HepG2 (cell line): Measurements from ENCODE around the gene CHST4. TPM values are rescaled to one million over a fixed set of nuclear protein-coding genes. Genes with fewer than 3 reads are reported as not detected.

Source experiments
- KAT8 ChIP-seq: IDR thresholded peaks from 2 replicates; pipeline ENCODE4 v1.6.1; 2016; ENCODE audit warnings: missing genetic modification reagents, missing compliant biosample characterization
- SNAPC2 ChIP-seq: sonication (generic); formaldehyde crosslinking; IDR thresholded peaks from 2 replicates; pipeline ENCODE4 v1.8.1; 2022; ENCODE audit warnings: mild to moderate bottlenecking, missing genetic modification reagents
- XRCC5 ChIP-seq: fragments of 200-400 bp; formaldehyde crosslinking; optimal IDR thresholded peaks from 2 replicates; pipeline ENCODE3; 2017; ENCODE audit warnings: mild to moderate bottlenecking, low read length
- YEATS4 ChIP-seq: sonication (generic); formaldehyde crosslinking; IDR thresholded peaks from 2 replicates; pipeline ENCODE4 v1.4.0; 2020; ENCODE audit warnings: missing genetic modification reagents, borderline replicate concordance
- ZFYVE20 ChIP-seq: sonication (generic); formaldehyde crosslinking; IDR thresholded peaks from 2 replicates; pipeline ENCODE4 v1.8.0; 2023; ENCODE audit warnings: low read depth, mild to moderate bottlenecking, moderate library complexity, missing genetic modification reagents, borderline replicate concordance
- ZNF180 ChIP-seq: sonication (generic); formaldehyde crosslinking; IDR thresholded peaks from 2 replicates; pipeline ENCODE4 v1.4.0; 2020; ENCODE audit warnings: low read depth, missing genetic modification reagents, borderline replicate concordance
- ZNF326 ChIP-seq: sonication (generic); formaldehyde crosslinking; IDR thresholded peaks from 2 replicates; pipeline ENCODE4 v1.4.0; 2020; ENCODE audit warnings: missing genetic modification reagents, borderline replicate concordance
- ZSCAN30 ChIP-seq: sonication (generic); formaldehyde crosslinking; IDR thresholded peaks from 2 replicates; pipeline ENCODE4 v1.5.0; 2020; ENCODE audit warnings: mild to moderate bottlenecking, missing genetic modification reagents
- polyA plus RNA-seq, 8 experiments: library from polyadenylated mRNA; depleted of rRNA in 3 of 8; stranded (reverse) in 7 of 8; unstranded in 1 of 8; fragments of >200 nt; fragmentation: Illumina TruSeq in 4 of 8; extraction: Trizol in 4 of 8; gene quantifications; 2 replicates each; pipeline versions ENCODE4 v1.2.1 to v1.2.3, GENCODE V29; 2011 to 2016; ENCODE audit warnings: low read depth in 4 of 8, missing spikeins in 1 of 8, mixed read lengths in 1 of 8; ENCODE audit not compliant: insufficient read depth in 1 of 8
- total RNA-seq, 5 experiments: library from RNA; depleted of rRNA; stranded (reverse); fragments of >200 nt; fragmentation: Illumina TruSeq; extraction: Trizol; gene quantifications; 2 replicates each; pipeline ENCODE4 v1.2.3, GENCODE V29; 2016; ENCODE audit warnings: low read depth in 1 of 5
- TF ChIP-seq, protein P1 (sequence below): sonication (generic); formaldehyde crosslinking; IDR thresholded peaks from 2 replicates; pipeline ENCODE4 v1.4.0; 2020; ENCODE audit warnings: mild to moderate bottlenecking, low read depth, missing genetic modification reagents
- TF ChIP-seq, protein P2 (sequence below): sonication (generic); formaldehyde crosslinking; IDR thresholded peaks from 2 replicates; pipeline ENCODE4 v1.8.0; 2022; ENCODE audit warnings: mild to moderate bottlenecking, missing genetic modification reagents; ENCODE audit not compliant: insufficient replicate concordance
- TF ChIP-seq, protein P3 (sequence below): sonication (generic); formaldehyde crosslinking; IDR thresholded peaks from 2 replicates; pipeline ENCODE4 v1.8.1; 2022; ENCODE audit warnings: low read depth, mild to moderate bottlenecking, missing genetic modification reagents
- TF ChIP-seq, protein P4 (sequence below): sonication (generic); formaldehyde crosslinking; IDR thresholded peaks from 2 replicates; pipeline ENCODE4 v1.8.0; 2022; ENCODE audit warnings: mild to moderate bottlenecking, missing genetic modification reagents, moderate library complexity
- TF ChIP-seq, protein P5 (sequence below): sonication (generic); formaldehyde crosslinking; IDR thresholded peaks from one replicate; pipeline ENCODE4 v1.5.1; 2020; ENCODE audit warnings: mild to moderate bottlenecking, missing genetic modification reagents; ENCODE audit errors: not compliant biosample characterization
- TF ChIP-seq, protein P6 (sequence below): sonication (generic); formaldehyde crosslinking; IDR thresholded peaks from 2 replicates; pipeline ENCODE4 v1.8.1; 2023; ENCODE audit warnings: missing genetic modification reagents, mild to moderate bottlenecking, borderline replicate concordance

Gene CHST4
- total and polyA plus RNA-seq, 2 of the 13 experiments (the other 11 are each of a cell fraction or from before 2014, with no cell fraction given) = not detected

DNA sequence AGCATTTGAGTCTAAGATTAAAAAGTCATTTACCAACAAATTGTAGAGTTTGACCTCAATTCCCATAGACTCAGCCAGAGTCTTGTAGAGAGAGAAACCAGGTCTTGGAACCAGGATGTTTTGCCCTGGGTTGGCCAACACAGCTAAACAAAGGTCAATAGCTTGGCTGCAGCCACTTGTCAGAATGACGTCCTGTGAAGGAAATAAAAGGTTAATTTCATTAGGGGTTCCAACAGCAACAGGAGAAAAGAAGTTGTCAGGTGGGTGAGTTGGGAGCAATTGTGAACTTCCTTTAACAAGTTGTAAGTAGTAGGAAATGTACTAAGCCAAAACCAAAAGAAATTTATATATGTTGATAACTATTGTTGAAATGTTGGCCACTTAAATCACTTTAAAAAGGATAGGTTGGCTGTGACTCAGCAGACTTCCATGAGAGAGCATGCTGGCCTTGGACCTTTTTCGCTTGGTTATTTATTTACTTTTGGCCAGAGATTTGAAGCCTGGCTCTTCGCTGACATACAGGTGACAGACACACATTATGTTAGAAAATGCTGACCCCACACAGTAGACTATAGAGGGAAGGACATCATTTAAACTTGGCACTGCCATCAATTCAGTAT, 46.4 kb downstream of the CHST4 start (continued):
- TF ChIP-seq, protein P1, sequence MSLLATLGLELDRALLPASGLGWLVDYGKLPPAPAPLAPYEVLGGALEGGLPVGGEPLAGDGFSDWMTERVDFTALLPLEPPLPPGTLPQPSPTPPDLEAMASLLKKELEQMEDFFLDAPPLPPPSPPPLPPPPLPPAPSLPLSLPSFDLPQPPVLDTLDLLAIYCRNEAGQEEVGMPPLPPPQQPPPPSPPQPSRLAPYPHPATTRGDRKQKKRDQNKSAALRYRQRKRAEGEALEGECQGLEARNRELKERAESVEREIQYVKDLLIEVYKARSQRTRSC (CRISPR knock-in tag) = 0 out of 2 replicates have a peak, but pooled peaks have one; percentile 7
- TF ChIP-seq, protein P2, sequence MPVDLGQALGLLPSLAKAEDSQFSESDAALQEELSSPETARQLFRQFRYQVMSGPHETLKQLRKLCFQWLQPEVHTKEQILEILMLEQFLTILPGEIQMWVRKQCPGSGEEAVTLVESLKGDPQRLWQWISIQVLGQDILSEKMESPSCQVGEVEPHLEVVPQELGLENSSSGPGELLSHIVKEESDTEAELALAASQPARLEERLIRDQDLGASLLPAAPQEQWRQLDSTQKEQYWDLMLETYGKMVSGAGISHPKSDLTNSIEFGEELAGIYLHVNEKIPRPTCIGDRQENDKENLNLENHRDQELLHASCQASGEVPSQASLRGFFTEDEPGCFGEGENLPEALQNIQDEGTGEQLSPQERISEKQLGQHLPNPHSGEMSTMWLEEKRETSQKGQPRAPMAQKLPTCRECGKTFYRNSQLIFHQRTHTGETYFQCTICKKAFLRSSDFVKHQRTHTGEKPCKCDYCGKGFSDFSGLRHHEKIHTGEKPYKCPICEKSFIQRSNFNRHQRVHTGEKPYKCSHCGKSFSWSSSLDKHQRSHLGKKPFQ = no peak
- TF ChIP-seq, protein P3, sequence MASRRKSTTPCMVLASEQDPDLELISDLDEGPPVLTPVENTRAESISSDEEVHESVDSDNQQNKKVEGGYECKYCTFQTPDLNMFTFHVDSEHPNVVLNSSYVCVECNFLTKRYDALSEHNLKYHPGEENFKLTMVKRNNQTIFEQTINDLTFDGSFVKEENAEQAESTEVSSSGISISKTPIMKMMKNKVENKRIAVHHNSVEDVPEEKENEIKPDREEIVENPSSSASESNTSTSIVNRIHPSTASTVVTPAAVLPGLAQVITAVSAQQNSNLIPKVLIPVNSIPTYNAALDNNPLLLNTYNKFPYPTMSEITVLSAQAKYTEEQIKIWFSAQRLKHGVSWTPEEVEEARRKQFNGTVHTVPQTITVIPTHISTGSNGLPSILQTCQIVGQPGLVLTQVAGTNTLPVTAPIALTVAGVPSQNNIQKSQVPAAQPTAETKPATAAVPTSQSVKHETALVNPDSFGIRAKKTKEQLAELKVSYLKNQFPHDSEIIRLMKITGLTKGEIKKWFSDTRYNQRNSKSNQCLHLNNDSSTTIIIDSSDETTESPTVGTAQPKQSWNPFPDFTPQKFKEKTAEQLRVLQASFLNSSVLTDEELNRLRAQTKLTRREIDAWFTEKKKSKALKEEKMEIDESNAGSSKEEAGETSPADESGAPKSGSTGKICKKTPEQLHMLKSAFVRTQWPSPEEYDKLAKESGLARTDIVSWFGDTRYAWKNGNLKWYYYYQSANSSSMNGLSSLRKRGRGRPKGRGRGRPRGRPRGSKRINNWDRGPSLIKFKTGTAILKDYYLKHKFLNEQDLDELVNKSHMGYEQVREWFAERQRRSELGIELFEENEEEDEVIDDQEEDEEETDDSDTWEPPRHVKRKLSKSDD (CRISPR knock-in tag) = no peak
- TF ChIP-seq ZNF326 (CRISPR knock-in tag) (no peak), SNAPC2 (CRISPR knock-in tag) (peak; percentile 88; the same call in 1 of the 2 replicates), ZFYVE20 (CRISPR knock-in tag) (no peak), ZNF180 (CRISPR knock-in tag) (no peak), ZSCAN30 (CRISPR knock-in tag) (no peak), XRCC5 (no peak), KAT8 (CRISPR knock-in tag) (peak; percentile 36), YEATS4 (peak; percentile 43; the same call in 1 of the 2 replicates)
- TF ChIP-seq, protein P4, sequence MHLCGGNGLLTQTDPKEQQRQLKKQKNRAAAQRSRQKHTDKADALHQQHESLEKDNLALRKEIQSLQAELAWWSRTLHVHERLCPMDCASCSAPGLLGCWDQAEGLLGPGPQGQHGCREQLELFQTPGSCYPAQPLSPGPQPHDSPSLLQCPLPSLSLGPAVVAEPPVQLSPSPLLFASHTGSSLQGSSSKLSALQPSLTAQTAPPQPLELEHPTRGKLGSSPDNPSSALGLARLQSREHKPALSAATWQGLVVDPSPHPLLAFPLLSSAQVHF (CRISPR knock-in tag) = no peak
- TF ChIP-seq, protein P5, sequence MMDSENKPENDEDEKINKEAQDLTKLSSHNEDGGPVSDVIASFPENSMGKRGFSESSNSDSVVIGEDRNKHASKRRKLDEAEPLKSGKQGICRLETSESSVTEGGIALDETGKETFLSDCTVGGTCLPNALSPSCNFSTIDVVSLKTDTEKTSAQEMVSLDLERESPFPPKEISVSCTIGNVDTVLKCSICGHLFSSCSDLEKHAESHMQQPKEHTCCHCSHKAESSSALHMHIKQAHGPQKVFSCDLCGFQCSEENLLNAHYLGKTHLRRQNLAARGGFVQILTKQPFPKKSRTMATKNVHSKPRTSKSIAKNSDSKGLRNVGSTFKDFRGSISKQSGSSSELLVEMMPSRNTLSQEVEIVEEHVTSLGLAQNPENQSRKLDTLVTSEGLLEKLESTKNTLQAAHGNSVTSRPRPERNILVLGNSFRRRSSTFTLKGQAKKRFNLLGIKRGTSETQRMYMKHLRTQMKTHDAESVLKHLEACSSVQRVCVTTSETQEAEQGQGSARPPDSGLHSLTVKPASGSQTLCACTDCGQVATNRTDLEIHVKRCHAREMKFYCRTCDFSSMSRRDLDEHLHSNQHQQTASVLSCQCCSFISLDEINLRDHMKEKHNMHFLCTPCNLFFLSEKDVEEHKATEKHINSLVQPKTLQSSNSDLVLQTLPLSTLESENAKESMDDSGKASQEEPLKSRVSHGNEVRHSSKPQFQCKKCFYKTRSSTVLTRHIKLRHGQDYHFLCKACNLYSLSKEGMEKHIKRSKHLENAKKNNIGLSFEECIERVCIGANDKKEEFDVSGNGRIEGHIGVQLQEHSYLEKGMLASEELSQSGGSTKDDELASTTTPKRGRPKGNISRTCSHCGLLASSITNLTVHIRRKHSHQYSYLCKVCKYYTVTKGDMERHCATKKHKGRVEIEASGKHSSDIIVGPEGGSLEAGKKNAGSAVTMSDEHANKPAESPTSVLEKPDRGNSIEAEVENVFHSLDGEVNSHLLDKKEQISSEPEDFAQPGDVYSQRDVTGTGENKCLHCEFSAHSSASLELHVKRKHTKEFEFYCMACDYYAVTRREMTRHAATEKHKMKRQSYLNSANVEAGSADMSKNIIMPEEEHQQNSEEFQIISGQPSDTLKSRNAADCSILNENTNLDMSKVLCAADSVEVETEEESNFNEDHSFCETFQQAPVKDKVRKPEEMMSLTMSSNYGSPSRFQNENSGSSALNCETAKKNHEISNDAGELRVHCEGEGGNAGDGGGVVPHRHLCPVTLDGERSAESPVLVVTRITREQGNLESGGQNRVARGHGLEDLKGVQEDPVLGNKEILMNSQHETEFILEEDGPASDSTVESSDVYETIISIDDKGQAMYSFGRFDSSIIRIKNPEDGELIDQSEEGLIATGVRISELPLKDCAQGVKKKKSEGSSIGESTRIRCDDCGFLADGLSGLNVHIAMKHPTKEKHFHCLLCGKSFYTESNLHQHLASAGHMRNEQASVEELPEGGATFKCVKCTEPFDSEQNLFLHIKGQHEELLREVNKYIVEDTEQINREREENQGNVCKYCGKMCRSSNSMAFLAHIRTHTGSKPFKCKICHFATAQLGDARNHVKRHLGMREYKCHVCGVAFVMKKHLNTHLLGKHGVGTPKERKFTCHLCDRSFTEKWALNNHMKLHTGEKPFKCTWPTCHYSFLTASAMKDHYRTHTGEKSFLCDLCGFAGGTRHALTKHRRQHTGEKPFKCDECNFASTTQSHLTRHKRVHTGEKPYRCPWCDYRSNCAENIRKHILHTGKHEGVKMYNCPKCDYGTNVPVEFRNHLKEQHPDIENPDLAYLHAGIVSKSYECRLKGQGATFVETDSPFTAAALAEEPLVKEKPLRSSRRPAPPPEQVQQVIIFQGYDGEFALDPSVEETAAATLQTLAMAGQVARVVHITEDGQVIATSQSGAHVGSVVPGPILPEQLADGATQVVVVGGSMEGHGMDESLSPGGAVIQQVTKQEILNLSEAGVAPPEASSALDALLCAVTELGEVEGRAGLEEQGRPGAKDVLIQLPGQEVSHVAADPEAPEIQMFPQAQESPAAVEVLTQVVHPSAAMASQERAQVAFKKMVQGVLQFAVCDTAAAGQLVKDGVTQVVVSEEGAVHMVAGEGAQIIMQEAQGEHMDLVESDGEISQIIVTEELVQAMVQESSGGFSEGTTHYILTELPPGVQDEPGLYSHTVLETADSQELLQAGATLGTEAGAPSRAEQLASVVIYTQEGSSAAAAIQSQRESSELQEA (CRISPR knock-in tag) = no peak
- TF ChIP-seq, protein P6, sequence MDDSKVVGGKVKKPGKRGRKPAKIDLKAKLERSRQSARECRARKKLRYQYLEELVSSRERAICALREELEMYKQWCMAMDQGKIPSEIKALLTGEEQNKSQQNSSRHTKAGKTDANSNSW (CRISPR knock-in tag) = no peak
